ENCODE measurements around the gene PVALEF. TPM values are rescaled to one million over a fixed set of nuclear protein-coding genes. Genes with fewer than 3 reads are reported as not detected.

The PVALEF gene
- total and polyA plus RNA-seq, 2 donors (not counting 3 experiments of a cell fraction or from before 2014, with no cell fraction given): not detected

GRCh38 chr17:81194225-81194760, 29.0 kb downstream of the PVALEF start:
- CTCF ChIA-PET: no interaction called here
- Histone ChIP-seq H3K4me1 (ENCODE audit: control insufficient read depth, extremely low read depth, insufficient read depth, low read length) (no peaks in the 10 kb centered on the region), H3K27ac (ENCODE audit: insufficient read depth, low read depth, low read length) (no peak overlapping the region), H3K9me3 (replicated peaks; ENCODE audit: control insufficient read depth, insufficient read depth, low read length) (no peaks in the 10 kb centered on the region), H4K20me1 (replicated peaks; ENCODE audit: control insufficient read depth, extremely low read depth, insufficient read depth, low read length) (no peaks in the 10 kb centered on the region), H2AFZ (ENCODE audit: low read depth, low read length) (no peak overlapping the region), H3K36me3 (ENCODE audit: control insufficient read depth in 2 of 2, extremely low read depth in 1 of 2, insufficient read depth in 2 of 2, low read length in 2 of 2) (peaks cover 0 to 7% of the 10 kb centered on the region in 2 experiments), H3K79me2 (ENCODE audit: control insufficient read depth, insufficient read depth, low read length) (no peaks in the 10 kb centered on the region), H3K4me2 (ENCODE audit: insufficient read depth, low read length) (no peak overlapping the region), H3K9me1 (replicated peaks; ENCODE audit: control insufficient read depth, extremely low read depth, insufficient read depth, low read length) (no peaks in the 10 kb centered on the region), H3K4me3 (replicated peaks in 1 of 3; ENCODE audit: insufficient read depth in 1 of 3, low read depth in 1 of 3, low read length in 3 of 3) (no peak overlapping the region), H3K9ac (replicated peaks; ENCODE audit: extremely low read depth, insufficient read depth, low read length) (no peak overlapping the region), H3K27me3 (ENCODE audit: control insufficient read depth in 2 of 2, insufficient read depth in 2 of 2, low read length in 2 of 2) (no peaks in the 10 kb centered on the region)
- no TSS peak for BruUV-seq (replicated peaks)
- TF ChIP-seq, protein P1, sequence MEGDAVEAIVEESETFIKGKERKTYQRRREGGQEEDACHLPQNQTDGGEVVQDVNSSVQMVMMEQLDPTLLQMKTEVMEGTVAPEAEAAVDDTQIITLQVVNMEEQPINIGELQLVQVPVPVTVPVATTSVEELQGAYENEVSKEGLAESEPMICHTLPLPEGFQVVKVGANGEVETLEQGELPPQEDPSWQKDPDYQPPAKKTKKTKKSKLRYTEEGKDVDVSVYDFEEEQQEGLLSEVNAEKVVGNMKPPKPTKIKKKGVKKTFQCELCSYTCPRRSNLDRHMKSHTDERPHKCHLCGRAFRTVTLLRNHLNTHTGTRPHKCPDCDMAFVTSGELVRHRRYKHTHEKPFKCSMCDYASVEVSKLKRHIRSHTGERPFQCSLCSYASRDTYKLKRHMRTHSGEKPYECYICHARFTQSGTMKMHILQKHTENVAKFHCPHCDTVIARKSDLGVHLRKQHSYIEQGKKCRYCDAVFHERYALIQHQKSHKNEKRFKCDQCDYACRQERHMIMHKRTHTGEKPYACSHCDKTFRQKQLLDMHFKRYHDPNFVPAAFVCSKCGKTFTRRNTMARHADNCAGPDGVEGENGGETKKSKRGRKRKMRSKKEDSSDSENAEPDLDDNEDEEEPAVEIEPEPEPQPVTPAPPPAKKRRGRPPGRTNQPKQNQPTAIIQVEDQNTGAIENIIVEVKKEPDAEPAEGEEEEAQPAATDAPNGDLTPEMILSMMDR (IDR thresholded peaks at IDR 0.05; ENCODE audit: extremely low read depth in 1 of 2, insufficient read depth in 1 of 2, low read depth in 1 of 2, low read length in 2 of 2): no peak
- TF ChIP-seq MYC (IDR thresholded peaks at IDR 0.05; ENCODE audit: low read depth, low read length) (no peak), GATA2 (IDR thresholded peaks at IDR 0.05; ENCODE audit: insufficient read depth, insufficient read length, low read depth, low read length) (no peak), POLR2AphosphoS5 (IDR thresholded peaks at IDR 0.05; ENCODE audit: insufficient read depth, low read depth, low read length) (no peak), POLR2A (IDR thresholded peaks at IDR 0.05; ENCODE audit: low read depth, low read length) (no peak), FOS (IDR thresholded peaks at IDR 0.05; ENCODE audit: borderline replicate concordance, insufficient read depth, low read length) (no peak), JUN (IDR thresholded peaks at IDR 0.05; ENCODE audit: borderline replicate concordance, insufficient read depth, insufficient read length, low read depth) (no peak), EZH2 (IDR thresholded peaks at IDR 0.05; ENCODE audit: borderline replicate concordance, low read depth, low read length, severe bottlenecking) (no peak)
- TF ChIP-seq, protein P2, sequence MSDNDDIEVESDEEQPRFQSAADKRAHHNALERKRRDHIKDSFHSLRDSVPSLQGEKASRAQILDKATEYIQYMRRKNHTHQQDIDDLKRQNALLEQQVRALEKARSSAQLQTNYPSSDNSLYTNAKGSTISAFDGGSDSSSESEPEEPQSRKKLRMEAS (IDR thresholded peaks at IDR 0.05; ENCODE audit: insufficient read depth, insufficient read length): no peak
- POLR2A ChIA-PET: no interaction called here
- intact Hi-C loops (cut with micrococcal nuclease) (no loop called here), dilution Hi-C loops (cut with MboI; ENCODE audit: extremely low pct_ligation_motif_present, low sequenced_read_pairs) (no loop called here)
- no peak for DNase-seq (ENCODE audit: low read depth, low spot score)
- FAIRE-seq: no peak
